Kidney epithelial cell (primary cell): ENCODE results near the gene EGR2. TPM values are rescaled to one million over a fixed set of nuclear protein-coding genes. Genes with fewer than 3 reads are reported as not detected.

Experiments used
- DNase-seq: peaks from one replicate; pipeline ENCODE4 v3.0.0-alpha.2; 2010; ENCODE audit warnings: low read depth
- H3K27me3 ChIP-seq: 2 replicates; pipeline ENCODE4 v1.6.0; 2011; ENCODE audit warnings: low read length; ENCODE audit not compliant: control insufficient read depth, insufficient read depth
- H3K36me3 ChIP-seq: 2 replicates; pipeline ENCODE4 v1.5.1; 2011; ENCODE audit warnings: low read length; ENCODE audit not compliant: control insufficient read depth, insufficient read depth
- H3K4me3 ChIP-seq: 2 replicates; pipeline ENCODE4 v1.5.1; 2011; ENCODE audit warnings: low read depth, mild to moderate bottlenecking, control low read depth, low read length
- CTCF ChIP-seq: IDR thresholded peaks from 2 replicates; pipeline ENCODE4 v1.5.1; 2011; ENCODE audit warnings: mild to moderate bottlenecking, moderate library complexity, low read length, control low read depth, inconsistent platforms; ENCODE audit not compliant: insufficient read depth, poor library complexity, severe bottlenecking
- total RNA-seq: library from RNA; depleted of rRNA; stranded (reverse); fragments of >200 nt; gene quantifications from 2 replicates; pipeline ENCODE4 v1.2.3, GENCODE V29; 2015

The EGR2 gene
- total RNA-seq, 1 donor from 2014 or later, result 0.67 TPM

DNA sequence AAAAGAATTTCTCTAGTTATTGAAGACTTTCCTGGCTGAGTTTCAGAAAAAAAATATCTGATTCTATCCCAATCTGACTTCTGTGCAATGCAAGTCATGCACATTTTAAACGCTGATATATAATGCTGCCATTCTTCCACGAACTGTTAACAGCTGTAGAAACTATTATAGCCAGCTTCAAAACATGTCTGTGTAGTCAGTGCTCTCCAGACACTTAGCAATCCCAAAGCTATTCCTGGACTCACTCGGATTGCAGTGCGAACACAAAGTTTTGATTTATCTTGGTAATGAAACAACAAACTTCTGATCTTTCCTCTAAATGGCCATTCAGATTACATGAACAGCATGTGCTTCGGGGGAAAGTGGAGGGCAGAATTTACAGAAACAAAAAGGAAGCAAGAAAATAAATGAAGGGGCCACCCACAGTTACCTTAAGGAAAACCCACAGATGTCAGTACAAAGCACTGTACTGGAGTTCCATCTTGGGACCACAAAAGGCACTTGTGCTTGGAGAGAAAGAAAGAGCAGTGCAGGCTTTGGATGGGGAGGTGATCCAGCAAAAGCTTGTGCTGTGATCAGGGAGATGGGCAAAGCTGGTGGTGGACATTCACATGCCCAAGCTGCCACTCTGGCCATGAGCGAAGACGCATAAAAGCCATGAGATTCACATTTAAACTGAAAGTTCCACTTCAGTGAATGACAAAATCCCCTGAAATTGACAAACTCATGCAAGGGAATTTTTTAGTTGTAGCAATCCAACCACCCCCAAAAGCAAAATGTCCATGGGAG is 43.8 kb downstream of the EGR2 start:
- H3K27me3 ChIP-seq, result no peaks in the 10 kb centered on the region
- H3K36me3 ChIP-seq, result no peaks in the 10 kb centered on the region
- no peak overlapping the region for H3K4me3 ChIP-seq
- TF ChIP-seq CTCF, result no peak
- DNase-seq, result no peak

- no peak for TF ChIP-seq CTCF
- DNase-seq, result no peak
- no peaks in the 10 kb centered on the region for H3K27me3 ChIP-seq
- no peak overlapping the region for H3K4me3 ChIP-seq
- no peaks in the 10 kb centered on the region for H3K36me3 ChIP-seq
Measured at GRCh38 chr10:62769574-62770242, 46.5 kb downstream of the EGR2 start.

DNA sequence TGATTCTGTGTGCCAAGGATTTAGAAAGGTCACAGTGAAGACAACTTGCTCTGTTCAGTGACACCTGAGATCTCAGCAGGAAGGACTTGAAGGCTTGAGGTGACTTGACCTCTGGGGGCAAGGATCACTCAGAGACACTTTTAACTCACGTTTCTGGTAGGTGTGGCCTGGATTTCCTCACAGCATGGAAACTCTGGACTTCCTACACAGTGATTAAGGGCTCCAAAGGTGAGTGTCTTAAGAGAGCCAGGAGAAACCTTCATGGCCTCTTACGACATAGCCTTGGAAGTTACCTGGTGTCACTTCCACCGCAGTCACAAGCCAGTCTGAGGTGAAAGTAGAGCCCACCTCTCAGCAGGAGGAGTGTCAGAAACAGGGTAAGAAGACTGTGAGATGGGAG is 49.8 kb downstream of the EGR2 start:
- DNase-seq, result no peak
- H3K36me3 ChIP-seq, result no peaks in the 10 kb centered on the region
- no peaks in the 10 kb centered on the region for H3K27me3 ChIP-seq
- H3K4me3 ChIP-seq, result no peak overlapping the region
- TF ChIP-seq CTCF, result no peak

- Histone ChIP-seq H3K4me3 (no peak overlapping the region), H3K36me3 (no peaks in the 10 kb centered on the region), H3K27me3 (no peaks in the 10 kb centered on the region)
- no peak for DNase-seq
- no peak for TF ChIP-seq CTCF
Measured at GRCh38 chr10:62765726-62766125, 50.4 kb downstream of the EGR2 start.

GRCh38 chr10:62764011-62764410 is 52.2 kb downstream of the EGR2 start:
- H3K4me3 ChIP-seq, result no peak overlapping the region
- H3K27me3 ChIP-seq, result no peaks in the 10 kb centered on the region
- no peaks in the 10 kb centered on the region for H3K36me3 ChIP-seq
- no peak for DNase-seq
- TF ChIP-seq CTCF, result no peak
